K562 (cell line): Measurements from ENCODE around the gene IGF2BP1. TPM values are rescaled to one million over a fixed set of nuclear protein-coding genes. Genes with fewer than 3 reads are reported as not detected.

ENCODE experiments used
- CC2D1A ChIP-seq: fragments of 450-650 bp; IDR thresholded peaks from 2 replicates; pipeline ENCODE4 v1.6.1; 2017; ENCODE audit warnings: mild to moderate bottlenecking
- HDAC2 ChIP-seq: fragments of 450-650 bp; IDR thresholded peaks from 2 replicates; pipeline ENCODE4 v1.6.1; 2016; ENCODE audit warnings: mild to moderate bottlenecking
- MAZ ChIP-seq, 2 experiments: fragments of 450-650 bp in 1 of 2; sonication (generic) in 1 of 2; formaldehyde crosslinking; IDR thresholded peaks in 1 of 2; conservative IDR thresholded peaks in 1 of 2; 2 replicates each; pipeline versions ENCODE4 v1.4.0 to v1.5.0; 2020; ENCODE audit warnings: mild to moderate bottlenecking in 1 of 2, missing genetic modification reagents in 1 of 2
- MBD1 ChIP-seq: fragments of 250-450 bp; sonication (Bioruptor Pico); IDR thresholded peaks from 2 replicates; pipeline ENCODE4 v1.8.0; 2022; ENCODE audit warnings: inconsistent platforms
- NFIX ChIP-seq: fragments of 250-450 bp; sonication (Bioruptor Pico); IDR thresholded peaks from 2 replicates; pipeline ENCODE4 v1.4.0; 2020; ENCODE audit warnings: low read depth, mild to moderate bottlenecking, moderate library complexity
- NR2C1 ChIP-seq, 2 experiments: fragments of 450-650 bp; IDR thresholded peaks; 2 replicates each; pipeline ENCODE4 v1.6.1; 2017; ENCODE audit warnings: mild to moderate bottlenecking in 2 of 2, antibody characterized with exemption in 1 of 2, inconsistent platforms in 1 of 2, missing compliant biosample characterization in 1 of 2, missing genetic modification characterization in 1 of 2
- PBX2 ChIP-seq, 2 experiments: IDR thresholded peaks in 1 of 2; conservative IDR thresholded peaks in 1 of 2; 2 replicates each; pipeline ENCODE4 v1.6.1; 2016; ENCODE audit warnings: low read depth in 2 of 2, mild to moderate bottlenecking in 1 of 2, missing compliant biosample characterization in 1 of 2, missing genetic modification characterization in 1 of 2, moderate library complexity in 1 of 2
- RB1 ChIP-seq: fragments of 450-650 bp; IDR thresholded peaks from 2 replicates; pipeline ENCODE4 v1.6.1; 2017; ENCODE audit warnings: low read depth, mild to moderate bottlenecking
- TBP ChIP-seq: optimal IDR thresholded peaks from 2 replicates; pipeline ENCODE3; 2011; ENCODE audit warnings: low read depth, low read length, improper control_type of control experiment
- ZC3H11A ChIP-seq: IDR thresholded peaks from 2 replicates; pipeline ENCODE4 v1.6.1; 2012; ENCODE audit warnings: low read depth, low read length, improper control_type of control experiment
- ZNF24 ChIP-seq: fragments of 450-650 bp; IDR thresholded peaks from 2 replicates; pipeline ENCODE4 v1.6.1; 2016
- ZNF280A ChIP-seq: fragments of 450-650 bp; IDR thresholded peaks from 2 replicates; pipeline ENCODE4 v1.6.1; 2018; ENCODE audit warnings: mild to moderate bottlenecking, low read depth; ENCODE audit not compliant: partially characterized antibody
- ZNF717 ChIP-seq: fragments of 250-450 bp; sonication (Bioruptor Pico); IDR thresholded peaks from 2 replicates; pipeline ENCODE4 v1.5.0; 2021
- polyA plus RNA-seq, 8 experiments: library from polyadenylated mRNA; depleted of rRNA in 4 of 8; stranded (reverse) in 5 of 8; unstranded in 3 of 8; fragments of >200 nt; fragmentation: Nextera tagmentation in 2 of 8; fragmentation: Illumina TruSeq in 1 of 8; extraction: Ambion mirVana in 2 of 8; extraction: Trizol in 1 of 8; gene quantifications; 2 replicates each; pipeline versions ENCODE4 v1.2.1 to v1.2.3, GENCODE V29; 2011 to 2014; ENCODE audit warnings: inconsistent platforms in 1 of 8, missing spikeins in 1 of 8
- total RNA-seq, 7 experiments: library from RNA; depleted of rRNA in 6 of 7; stranded (reverse); fragments of >200 nt in 6 of 7; fragmentation: Illumina TruSeq in 2 of 7; extraction: Trizol in 2 of 7; gene quantifications; 2 replicates each; pipeline versions ENCODE4 v1.2.1 to v1.2.3, GENCODE V29; 2011 to 2021; ENCODE audit warnings: low replicate concordance in 1 of 7
- TF ChIP-seq, protein P1 (sequence below): IDR thresholded peaks from 2 replicates; pipeline ENCODE4 v1.6.1; 2014; ENCODE audit warnings: antibody characterized with exemption
- TF ChIP-seq, protein P2 (sequence below): fragments of 250-450 bp; sonication (Bioruptor Pico); IDR thresholded peaks from 2 replicates; pipeline ENCODE4 v1.4.0; 2020

IGF2BP1 gene
- total and polyA plus RNA-seq, 9 of the 15 experiments (the other 6 are each of a cell fraction or from before 2014, with no cell fraction given), result 13.0 to 318 (median 53.6) TPM

DNA sequence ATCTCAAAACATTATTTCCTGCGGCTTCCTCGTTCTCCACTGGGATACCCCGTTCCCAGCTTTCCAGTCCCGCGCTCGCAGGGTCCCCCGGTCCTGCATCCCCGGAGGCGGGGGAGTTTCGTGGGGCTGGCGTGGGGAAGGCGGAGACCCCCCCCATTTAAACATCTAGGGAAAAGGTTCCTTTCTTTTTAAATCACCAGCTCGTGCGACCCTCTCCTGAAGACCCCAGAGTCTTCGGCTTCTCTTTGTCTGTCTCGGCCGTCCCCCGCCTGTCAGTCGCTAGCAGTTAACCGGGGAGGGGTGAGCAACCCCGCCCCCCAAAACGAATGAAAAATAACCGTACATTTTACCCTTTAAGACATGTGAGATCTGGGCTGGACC is 473 bp upstream of the IGF2BP1 start (continued):
- TF ChIP-seq, protein P1, sequence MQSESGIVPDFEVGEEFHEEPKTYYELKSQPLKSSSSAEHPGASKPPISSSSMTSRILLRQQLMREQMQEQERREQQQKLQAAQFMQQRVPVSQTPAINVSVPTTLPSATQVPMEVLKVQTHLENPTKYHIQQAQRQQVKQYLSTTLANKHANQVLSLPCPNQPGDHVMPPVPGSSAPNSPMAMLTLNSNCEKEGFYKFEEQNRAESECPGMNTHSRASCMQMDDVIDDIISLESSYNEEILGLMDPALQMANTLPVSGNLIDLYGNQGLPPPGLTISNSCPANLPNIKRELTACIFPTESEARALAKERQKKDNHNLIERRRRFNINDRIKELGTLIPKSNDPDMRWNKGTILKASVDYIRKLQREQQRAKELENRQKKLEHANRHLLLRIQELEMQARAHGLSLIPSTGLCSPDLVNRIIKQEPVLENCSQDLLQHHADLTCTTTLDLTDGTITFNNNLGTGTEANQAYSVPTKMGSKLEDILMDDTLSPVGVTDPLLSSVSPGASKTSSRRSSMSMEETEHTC, result no peak
- TF ChIP-seq ZNF280A (no peak), PBX2 (CRISPR knock-in tag; IDR thresholded peaks at IDR 0.05; ENCODE audit: low read depth) (no peak), PBX2 (tag; conservative IDR thresholded peaks at IDR 0.05; ENCODE audit: low read depth) (no peak), MBD1 (CRISPR knock-in tag) (no peak), ZNF24 (no peak), ZNF717 (CRISPR knock-in tag) (no peak), ZC3H11A (no peak), NFIX (CRISPR knock-in tag) (no peak), MAZ (CRISPR knock-in tag; conservative IDR thresholded peaks at IDR 0.05 in 1 of 2, IDR thresholded peaks at IDR 0.05 in 1 of 2) (no peak), NR2C1 (IDR thresholded peaks at IDR 0.05) (no peak), NR2C1 (tag; IDR thresholded peaks at IDR 0.05) (no peak), RB1 (no peak), HDAC2 (0 out of 2 replicates have a peak, but pooled peaks have one; percentile 10), CC2D1A (no peak), TBP (no peak)
- TF ChIP-seq, protein P2, sequence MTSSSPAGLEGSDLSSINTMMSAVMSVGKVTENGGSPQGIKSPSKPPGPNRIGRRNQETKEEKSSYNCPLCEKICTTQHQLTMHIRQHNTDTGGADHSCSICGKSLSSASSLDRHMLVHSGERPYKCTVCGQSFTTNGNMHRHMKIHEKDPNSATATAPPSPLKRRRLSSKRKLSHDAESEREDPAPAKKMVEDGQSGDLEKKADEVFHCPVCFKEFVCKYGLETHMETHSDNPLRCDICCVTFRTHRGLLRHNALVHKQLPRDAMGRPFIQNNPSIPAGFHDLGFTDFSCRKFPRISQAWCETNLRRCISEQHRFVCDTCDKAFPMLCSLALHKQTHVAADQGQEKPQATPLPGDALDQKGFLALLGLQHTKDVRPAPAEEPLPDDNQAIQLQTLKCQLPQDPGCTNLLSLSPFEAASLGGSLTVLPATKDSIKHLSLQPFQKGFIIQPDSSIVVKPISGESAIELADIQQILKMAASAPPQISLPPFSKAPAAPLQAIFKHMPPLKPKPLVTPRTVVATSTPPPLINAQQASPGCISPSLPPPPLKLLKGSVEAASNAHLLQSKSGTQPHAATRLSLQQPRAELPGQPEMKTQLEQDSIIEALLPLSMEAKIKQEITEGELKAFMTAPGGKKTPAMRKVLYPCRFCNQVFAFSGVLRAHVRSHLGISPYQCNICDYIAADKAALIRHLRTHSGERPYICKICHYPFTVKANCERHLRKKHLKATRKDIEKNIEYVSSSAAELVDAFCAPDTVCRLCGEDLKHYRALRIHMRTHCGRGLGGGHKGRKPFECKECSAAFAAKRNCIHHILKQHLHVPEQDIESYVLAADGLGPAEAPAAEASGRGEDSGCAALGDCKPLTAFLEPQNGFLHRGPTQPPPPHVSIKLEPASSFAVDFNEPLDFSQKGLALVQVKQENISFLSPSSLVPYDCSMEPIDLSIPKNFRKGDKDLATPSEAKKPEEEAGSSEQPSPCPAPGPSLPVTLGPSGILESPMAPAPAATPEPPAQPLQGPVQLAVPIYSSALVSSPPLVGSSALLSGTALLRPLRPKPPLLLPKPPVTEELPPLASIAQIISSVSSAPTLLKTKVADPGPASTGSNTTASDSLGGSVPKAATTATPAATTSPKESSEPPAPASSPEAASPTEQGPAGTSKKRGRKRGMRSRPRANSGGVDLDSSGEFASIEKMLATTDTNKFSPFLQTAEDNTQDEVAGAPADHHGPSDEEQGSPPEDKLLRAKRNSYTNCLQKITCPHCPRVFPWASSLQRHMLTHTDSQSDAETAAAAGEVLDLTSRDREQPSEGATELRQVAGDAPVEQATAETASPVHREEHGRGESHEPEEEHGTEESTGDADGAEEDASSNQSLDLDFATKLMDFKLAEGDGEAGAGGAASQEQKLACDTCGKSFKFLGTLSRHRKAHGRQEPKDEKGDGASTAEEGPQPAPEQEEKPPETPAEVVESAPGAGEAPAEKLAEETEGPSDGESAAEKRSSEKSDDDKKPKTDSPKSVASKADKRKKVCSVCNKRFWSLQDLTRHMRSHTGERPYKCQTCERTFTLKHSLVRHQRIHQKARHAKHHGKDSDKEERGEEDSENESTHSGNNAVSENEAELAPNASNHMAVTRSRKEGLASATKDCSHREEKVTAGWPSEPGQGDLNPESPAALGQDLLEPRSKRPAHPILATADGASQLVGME, result no peak
